ENCODE data around the gene LIMS2. TPM values are rescaled to one million over a fixed set of nuclear protein-coding genes. Genes with fewer than 3 reads are reported as not detected.
A peak's percentile ranks its signal among the peaks of the same experiment; 100 is the strongest.

LIMS2 gene
- total RNA-seq, 4 donors from 2014 or later, result 5.3 to 15.5 (median 9.9) TPM

DNA sequence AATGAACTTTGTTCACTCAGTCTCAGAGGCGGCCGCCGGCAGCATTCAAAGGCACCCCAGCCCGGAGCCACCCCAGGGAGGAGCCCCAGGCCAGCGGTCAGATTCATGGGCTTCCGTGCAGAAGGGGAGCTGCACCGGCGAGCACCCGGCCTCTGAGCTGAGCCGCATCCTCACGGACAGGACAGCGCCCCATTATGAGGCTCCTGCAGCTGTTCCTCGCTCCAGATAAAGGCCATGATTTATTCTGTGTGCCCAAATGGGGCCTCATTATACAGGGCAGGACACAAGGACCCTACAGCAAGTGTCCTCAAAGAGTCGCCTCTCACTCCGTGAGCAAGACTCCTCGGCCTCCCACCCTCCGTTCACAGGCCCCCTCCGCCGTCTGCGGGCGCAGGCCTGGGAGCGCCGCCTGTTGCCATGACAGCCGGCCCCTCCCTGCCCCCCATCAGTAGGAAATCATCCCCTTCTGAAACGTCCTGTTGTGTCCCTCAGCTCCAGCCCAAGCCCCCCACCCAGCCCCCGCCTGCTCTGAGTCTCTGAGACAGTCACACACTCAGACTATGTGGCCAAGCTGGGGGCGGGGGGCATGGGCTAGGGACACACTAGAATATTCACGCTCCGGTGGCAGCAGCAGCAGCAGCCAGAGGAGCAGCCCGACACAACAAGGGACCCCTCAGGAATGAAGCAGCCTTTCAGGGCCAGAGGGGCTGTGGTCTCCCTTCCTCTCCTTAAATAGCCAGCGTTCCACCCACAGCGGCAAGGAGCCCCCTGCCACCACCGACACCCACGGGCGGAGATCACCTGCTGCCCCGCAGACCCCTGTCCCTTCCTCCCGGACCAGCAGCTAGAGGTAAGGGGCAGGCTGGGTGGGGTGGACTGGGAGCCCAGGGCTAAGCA, 29.7 kb downstream of the LIMS2 start, which contains the start of gene GPR17:
GPR17 (plus strand) TSS at position 759 of the 897 bp plus-strand sequence. CDS start 4,583 bp downstream, outside the sequence.
- in situ Hi-C loops (cut with MboI; ENCODE audit: low sequenced_read_pairs in 4 of 4), result no loop called here
- Histone ChIP-seq H3K27ac (peak within 1 kb of the TSS; percentile 41 to 58 (median 52)), H3K4me3 (no peak within 1 kb of the TSS), H3K36me3 (no peaks in the 10 kb centered on the region), H3K9me3 (no peaks in the 10 kb centered on the region), H3K27me3 (no peaks in the 10 kb centered on the region), H3K4me1 (peaks cover 8 to 15% of the 10 kb centered on the region in 2 donors)
- intact Hi-C loops (cut with DNase I; ENCODE audit: low total_unique reads), result no loop called here
- DNase-seq (no peak), ATAC-seq (no peak)
- no peak for TF ChIP-seq POLR2A (IDR thresholded peaks at IDR 0.05)
- TF ChIP-seq, protein P1, sequence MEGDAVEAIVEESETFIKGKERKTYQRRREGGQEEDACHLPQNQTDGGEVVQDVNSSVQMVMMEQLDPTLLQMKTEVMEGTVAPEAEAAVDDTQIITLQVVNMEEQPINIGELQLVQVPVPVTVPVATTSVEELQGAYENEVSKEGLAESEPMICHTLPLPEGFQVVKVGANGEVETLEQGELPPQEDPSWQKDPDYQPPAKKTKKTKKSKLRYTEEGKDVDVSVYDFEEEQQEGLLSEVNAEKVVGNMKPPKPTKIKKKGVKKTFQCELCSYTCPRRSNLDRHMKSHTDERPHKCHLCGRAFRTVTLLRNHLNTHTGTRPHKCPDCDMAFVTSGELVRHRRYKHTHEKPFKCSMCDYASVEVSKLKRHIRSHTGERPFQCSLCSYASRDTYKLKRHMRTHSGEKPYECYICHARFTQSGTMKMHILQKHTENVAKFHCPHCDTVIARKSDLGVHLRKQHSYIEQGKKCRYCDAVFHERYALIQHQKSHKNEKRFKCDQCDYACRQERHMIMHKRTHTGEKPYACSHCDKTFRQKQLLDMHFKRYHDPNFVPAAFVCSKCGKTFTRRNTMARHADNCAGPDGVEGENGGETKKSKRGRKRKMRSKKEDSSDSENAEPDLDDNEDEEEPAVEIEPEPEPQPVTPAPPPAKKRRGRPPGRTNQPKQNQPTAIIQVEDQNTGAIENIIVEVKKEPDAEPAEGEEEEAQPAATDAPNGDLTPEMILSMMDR (IDR thresholded peaks at IDR 0.05 in 4 of 5, conservative IDR thresholded peaks at IDR 0.05 in 1 of 5), result no peak

DNA sequence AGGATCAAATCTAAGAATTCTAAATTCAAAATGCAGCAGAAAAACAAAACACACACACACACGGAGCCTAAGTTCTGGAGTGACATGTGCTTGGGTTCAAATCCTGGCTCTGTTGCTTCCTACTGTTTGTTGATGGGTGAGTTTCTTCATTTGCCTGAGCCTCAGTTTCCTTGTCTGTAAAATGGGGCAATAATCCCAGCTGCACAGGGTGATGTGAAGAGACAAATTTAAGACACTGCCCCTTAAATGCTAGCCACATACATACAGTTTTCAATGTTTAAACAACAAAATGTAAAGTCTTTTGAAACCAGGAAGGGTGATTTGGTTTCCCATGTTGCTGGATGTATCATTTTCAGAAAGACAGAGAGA, 30.3 kb downstream of the LIMS2 start:
- in situ Hi-C loops (cut with MboI; ENCODE audit: low sequenced_read_pairs in 4 of 4) (no loop called here), intact Hi-C loops (cut with DNase I; ENCODE audit: low total_unique reads) (no loop called here)
- H3K4me1 ChIP-seq, result peaks cover 8 to 11% of the 10 kb centered on the region in 2 donors
- no peak overlapping the region for H3K27ac ChIP-seq
- H3K9me3 ChIP-seq, result no peaks in the 10 kb centered on the region
- H3K27me3 ChIP-seq, result no peaks in the 10 kb centered on the region
- TF ChIP-seq, protein P1 (IDR thresholded peaks at IDR 0.05 in 4 of 5, conservative IDR thresholded peaks at IDR 0.05 in 1 of 5), result no peak
- no peak for TF ChIP-seq POLR2A (IDR thresholded peaks at IDR 0.05)
- no peaks in the 10 kb centered on the region for H3K36me3 ChIP-seq
- no peak overlapping the region for H3K4me3 ChIP-seq
- no peak for ATAC-seq
- no peak for DNase-seq

DNA sequence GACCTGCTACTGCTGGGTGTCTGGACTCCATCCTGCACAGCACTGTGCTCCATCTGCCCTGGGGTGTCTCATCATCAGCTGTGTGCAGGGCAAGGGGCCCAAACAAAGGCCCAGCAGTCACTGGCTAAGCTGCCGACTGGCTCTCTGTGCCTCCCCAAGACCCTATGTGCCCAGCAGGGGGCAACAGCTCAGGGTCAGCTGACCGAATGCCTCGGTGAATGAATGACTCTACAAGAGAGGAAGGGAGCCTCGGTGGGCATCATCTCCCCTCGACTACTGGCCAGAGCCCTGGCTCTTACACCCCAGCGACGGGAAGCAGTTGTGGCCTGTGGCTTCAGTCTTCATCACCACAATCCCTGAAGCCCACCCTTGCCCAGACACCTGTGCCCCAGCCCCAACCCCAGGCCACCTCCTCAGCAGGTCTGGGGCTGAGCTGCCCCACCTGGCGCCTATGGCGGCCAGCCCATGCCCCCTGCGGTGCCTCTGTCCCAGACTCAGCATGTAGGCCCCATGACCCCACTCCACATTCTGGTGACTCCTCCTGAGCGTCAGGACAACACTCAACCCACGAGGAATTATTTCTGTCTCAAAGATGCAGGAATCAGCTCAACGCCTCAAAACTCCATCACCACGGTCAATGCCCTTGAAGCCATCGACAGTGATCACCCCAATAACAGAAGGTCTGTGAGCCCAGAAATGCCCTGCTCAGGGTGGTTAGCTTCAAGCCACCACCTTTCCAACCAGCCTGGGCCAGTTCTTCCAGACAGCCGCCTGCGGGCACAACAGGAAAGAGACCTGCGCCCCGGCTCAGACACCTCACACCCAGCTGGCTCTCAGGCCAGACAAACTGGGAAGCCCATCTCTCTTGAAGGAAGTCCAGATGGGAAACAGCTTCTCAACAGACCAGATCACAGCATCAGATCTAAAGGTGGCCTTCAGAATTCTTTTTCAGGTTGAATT, 31.0 kb downstream of the LIMS2 start:
- in situ Hi-C loops (cut with MboI; ENCODE audit: low sequenced_read_pairs in 4 of 4), result no loop called here
- ATAC-seq (no peak), DNase-seq (no peak)
- peak overlapping the region in 1 of 4 donors; percentile 31 for H3K27ac ChIP-seq
- no peaks in the 10 kb centered on the region for H3K27me3 ChIP-seq
- H3K36me3 ChIP-seq, result no peaks in the 10 kb centered on the region
- peaks cover 4% of the 10 kb centered on the region in 2 donors for H3K4me1 ChIP-seq
- intact Hi-C loops (cut with DNase I; ENCODE audit: low total_unique reads), result no loop called here
- TF ChIP-seq, protein P1 (IDR thresholded peaks at IDR 0.05 in 4 of 5, conservative IDR thresholded peaks at IDR 0.05 in 1 of 5), result no peak
- TF ChIP-seq POLR2A (IDR thresholded peaks at IDR 0.05), result no peak
- no peaks in the 10 kb centered on the region for H3K9me3 ChIP-seq
- H3K4me3 ChIP-seq, result no peak overlapping the region

DNA sequence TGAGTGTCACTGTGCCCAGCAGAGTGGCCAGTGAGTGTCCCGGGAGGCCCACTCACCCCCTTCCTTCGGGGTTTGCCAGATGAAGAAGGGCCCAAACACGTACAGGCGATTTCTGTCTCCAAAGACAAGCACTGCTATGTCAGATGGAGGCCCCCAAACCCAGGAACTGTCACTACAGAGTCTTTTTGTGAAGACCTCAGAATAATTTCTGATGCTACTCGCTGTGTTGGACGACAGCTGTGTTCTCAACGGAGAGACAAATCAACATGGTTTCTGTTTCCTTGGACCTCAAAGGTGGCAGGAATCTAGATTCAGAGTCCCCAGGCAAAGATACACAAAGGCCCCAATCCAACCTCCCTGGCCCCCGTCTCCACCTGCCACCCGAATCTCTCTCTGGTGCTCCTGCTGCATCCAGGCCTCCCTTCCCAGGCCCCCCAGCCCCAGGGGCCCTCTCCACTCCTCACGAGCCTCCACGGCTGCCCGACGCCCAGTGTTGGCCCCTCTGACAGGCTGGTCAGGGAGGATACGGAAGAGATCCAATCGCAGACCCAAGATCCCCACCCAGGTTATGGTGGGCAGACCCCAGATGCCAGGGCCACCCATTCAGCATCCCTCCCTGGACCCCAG, 31.8 kb downstream of the LIMS2 start:
- in situ Hi-C loops (cut with MboI; ENCODE audit: low sequenced_read_pairs in 4 of 4) (no loop called here), intact Hi-C loops (cut with DNase I; ENCODE audit: low total_unique reads) (no loop called here)
- H3K9me3 ChIP-seq, result no peaks in the 10 kb centered on the region
- DNase-seq (no peak), ATAC-seq (no peak)
- TF ChIP-seq, protein P1 (IDR thresholded peaks at IDR 0.05 in 4 of 5, conservative IDR thresholded peaks at IDR 0.05 in 1 of 5), result no peak
- no peak for TF ChIP-seq POLR2A (IDR thresholded peaks at IDR 0.05)
- H3K36me3 ChIP-seq, result no peaks in the 10 kb centered on the region
- peak overlapping the region in 1 of 4 donors; percentile 31 for H3K27ac ChIP-seq
- H3K4me3 ChIP-seq, result no peak overlapping the region
- H3K4me1 ChIP-seq, result no peaks in the 10 kb centered on the region
- no peaks in the 10 kb centered on the region for H3K27me3 ChIP-seq

Measured in gastrocnemius medialis (tissue), 4 donors.